H1 (cell line): Measurements from ENCODE around the gene TNFAIP1. TPM values are rescaled to one million over a fixed set of nuclear protein-coding genes. Genes with fewer than 3 reads are reported as not detected.

ENCODE experiments used
- CTCF ChIA-PET: fragments of 300-600 bp; sonication (Branson Sonifier 250); formaldehyde crosslinking; loops from one replicate; lab custom pipeline; 2021; ENCODE audit not compliant: partially characterized antibody; lab: Charles Lee
- POLR2A ChIA-PET: fragments of 300-600 bp; sonication (Branson Sonifier 250); formaldehyde crosslinking; loops from one replicate; lab custom pipeline; 2021; ENCODE audit warnings: inconsistent platforms; ENCODE audit not compliant: partially characterized antibody; lab: Charles Lee
- DNase-seq, 2 experiments: peaks; one replicate each; pipeline versions ENCODE4 v3.0.0 to v3.0.0-alpha.2; 2010 to 2022; ENCODE audit warnings: low spot score in 2 of 2, low read depth in 1 of 2, mixed read lengths in 1 of 2
- FAIRE-seq: peaks from 2 replicates; lab custom pipeline; 2011; peaks lifted over from hg19 to GRCh38; lab: Jason Lieb, UNC
- H2AFZ ChIP-seq: 2 replicates; pipeline ENCODE4 v1.8.1; 2012; ENCODE audit warnings: low read length, inconsistent platforms
- H2AK5ac ChIP-seq: 2 replicates; pipeline ENCODE4 v1.6.1; 2013; ENCODE audit warnings: low read depth, low read length
- H2BK120ac ChIP-seq: replicated peaks from 2 replicates; pipeline ENCODE3; 2013; ENCODE audit warnings: low read depth, low read length, inconsistent platforms
- H2BK12ac ChIP-seq: 2 replicates; pipeline ENCODE4 v1.6.1; 2013; ENCODE audit warnings: low read depth, low read length
- H2BK15ac ChIP-seq: 2 replicates; pipeline ENCODE4 v1.6.1; 2013; ENCODE audit warnings: low read length
- H2BK20ac ChIP-seq: 2 replicates; pipeline ENCODE4 v1.6.1; 2013; ENCODE audit warnings: low read length
- H2BK5ac ChIP-seq: 2 replicates; pipeline ENCODE4 v1.6.1; 2013; ENCODE audit warnings: low read depth, low read length
- H3K14ac ChIP-seq: 2 replicates; pipeline ENCODE4 v1.6.1; 2013; ENCODE audit warnings: inconsistent platforms; ENCODE audit not compliant: insufficient read length
- H3K18ac ChIP-seq: 2 replicates; pipeline ENCODE4 v1.6.1; 2013; ENCODE audit warnings: low read length; ENCODE audit errors: extremely low read depth
- H3K23ac ChIP-seq: 2 replicates; pipeline ENCODE4 v1.6.1; 2013; ENCODE audit warnings: inconsistent platforms; ENCODE audit not compliant: insufficient read length
- H3K23me2 ChIP-seq: 2 replicates; pipeline ENCODE4 v1.6.1; 2013; ENCODE audit warnings: low read depth, low read length
- H3K27ac ChIP-seq: 2 replicates; pipeline ENCODE4 v1.6.1; 2011; ENCODE audit warnings: low read depth, low read length, inconsistent platforms
- H3K27me3 ChIP-seq, 4 experiments: replicated peaks in 1 of 4; 1 replicate in 1 of 4; 2 replicates in 3 of 4; pipeline versions ENCODE4 v1.6.1 to v1.8.1; 2011 to 2013; ENCODE audit warnings: low read length in 3 of 4, mild to moderate bottlenecking in 3 of 4, inconsistent platforms in 2 of 4, mixed read lengths in 2 of 4, moderate library complexity in 1 of 4; ENCODE audit not compliant: control insufficient read depth in 3 of 4, insufficient read depth in 3 of 4; ENCODE audit errors: extremely low read depth in 1 of 4
- H3K36me3 ChIP-seq, 4 experiments: 2 replicates each; pipeline versions ENCODE4 v1.6.1 to v1.8.1; 2011 to 2013; ENCODE audit warnings: mild to moderate bottlenecking in 4 of 4, low read length in 3 of 4, moderate library complexity in 2 of 4, control low read depth in 1 of 4, inconsistent platforms in 1 of 4; ENCODE audit not compliant: insufficient read depth in 4 of 4, control insufficient read depth in 2 of 4
- H3K4ac ChIP-seq: replicated peaks from 2 replicates; pipeline ENCODE3; 2013; ENCODE audit warnings: low read length, low read depth, mixed read lengths, inconsistent platforms; ENCODE audit not compliant: insufficient read length
- H3K4me1 ChIP-seq, 4 experiments: replicated peaks in 1 of 4; 1 replicate in 1 of 4; 2 replicates in 3 of 4; pipeline versions ENCODE4 v1.6.1 to v1.8.1; 2011 to 2013; ENCODE audit warnings: low read length in 3 of 4, inconsistent platforms in 2 of 4, mixed read lengths in 1 of 4; ENCODE audit not compliant: insufficient read depth in 4 of 4, control insufficient read depth in 3 of 4
- H3K4me2 ChIP-seq, 2 experiments: 2 replicates each; pipeline versions ENCODE4 v1.6.1 to v1.8.1; 2011 to 2013; ENCODE audit warnings: low read depth in 2 of 2, low read length in 2 of 2, control low read depth in 1 of 2, inconsistent platforms in 1 of 2, mild to moderate bottlenecking in 1 of 2; ENCODE audit not compliant: insufficient read depth in 1 of 2
- H3K4me3 ChIP-seq, 4 experiments: fragments of 200-600, 300-600 bp in 1 of 4; sonication (generic), shearing (Covaris generic), sonication (Bioruptor Twin) in 1 of 4; 2 replicates each; pipeline versions ENCODE4 v1.5.1 to v1.8.1; 2011 to 2016; ENCODE audit warnings: low read length in 4 of 4, low read depth in 3 of 4, control low read depth in 2 of 4, inconsistent platforms in 2 of 4, mild to moderate bottlenecking in 2 of 4, mixed read lengths in 1 of 4, moderate library complexity in 1 of 4; ENCODE audit not compliant: insufficient read depth in 2 of 4; ENCODE audit errors: extremely low read depth in 1 of 4
- H3K56ac ChIP-seq: replicated peaks from 2 replicates; pipeline ENCODE3; 2013; ENCODE audit warnings: low read depth, mild to moderate bottlenecking, mixed read lengths, low read length, inconsistent platforms; ENCODE audit not compliant: insufficient read length
- H3K79me1 ChIP-seq: 2 replicates; pipeline ENCODE4 v1.6.1; 2013; ENCODE audit warnings: low read depth, low read length, control low read depth
- H3K79me2 ChIP-seq, 2 experiments: 2 replicates each; pipeline versions ENCODE4 v1.6.1 to v1.8.1; 2012 to 2013; ENCODE audit warnings: low read length in 2 of 2, mild to moderate bottlenecking in 2 of 2, inconsistent platforms in 1 of 2; ENCODE audit not compliant: insufficient read depth in 2 of 2, control insufficient read depth in 1 of 2
- H3K9ac ChIP-seq, 4 experiments: replicated peaks in 1 of 4; 1 replicate in 1 of 4; 2 replicates in 3 of 4; pipeline versions ENCODE4 v1.6.1 to v1.8.1; 2011 to 2013; ENCODE audit warnings: low read depth in 3 of 4, low read length in 3 of 4, control low read depth in 2 of 4, mild to moderate bottlenecking in 2 of 4, moderate library complexity in 2 of 4, inconsistent platforms in 1 of 4; ENCODE audit errors: extremely low read depth in 1 of 4
- H3K9me3 ChIP-seq, 2 experiments: 2 replicates each; pipeline versions ENCODE4 v1.6.1 to v1.8.1; 2012 to 2013; ENCODE audit warnings: mild to moderate bottlenecking in 2 of 2, moderate library complexity in 2 of 2, control low read depth in 1 of 2, inconsistent platforms in 1 of 2, low read depth in 1 of 2, low read length in 1 of 2, mixed read lengths in 1 of 2; ENCODE audit not compliant: insufficient read depth in 2 of 2
- H4K20me1 ChIP-seq, 2 experiments: replicated peaks in 1 of 2; 2 replicates each; pipeline versions ENCODE3 to v1.8.1; 2011 to 2013; ENCODE audit warnings: inconsistent platforms in 2 of 2, low read length in 2 of 2, mild to moderate bottlenecking in 1 of 2; ENCODE audit not compliant: insufficient read depth in 2 of 2, control insufficient read depth in 1 of 2
- H4K5ac ChIP-seq: 2 replicates; pipeline ENCODE4 v1.6.1; 2013; ENCODE audit warnings: low read length, low read depth, mixed read lengths, inconsistent platforms; ENCODE audit not compliant: insufficient read length
- H4K8ac ChIP-seq: 2 replicates; pipeline ENCODE4 v1.8.0; 2013; ENCODE audit warnings: mild to moderate bottlenecking, moderate library complexity, low read length, inconsistent platforms; ENCODE audit not compliant: insufficient read depth; ENCODE audit errors: extremely low read depth
- H4K91ac ChIP-seq: replicated peaks from 2 replicates; pipeline ENCODE3; 2013; ENCODE audit warnings: low read length, mixed read lengths, inconsistent platforms; ENCODE audit not compliant: insufficient read length
- CBX8 ChIP-seq: fragments of 300-800, 300-1000 bp; sonication (generic); IDR thresholded peaks from 2 replicates; pipeline ENCODE4 v1.7.1; 2016; ENCODE audit warnings: low read depth, low read length, borderline replicate concordance
- CTBP2 ChIP-seq: IDR thresholded peaks from 2 replicates; pipeline ENCODE4 v1.7.0; 2011; ENCODE audit warnings: borderline replicate concordance, mild to moderate bottlenecking, moderate library complexity, mixed read lengths, low read length; ENCODE audit not compliant: insufficient read depth, insufficient read length
- HDAC6 ChIP-seq: IDR thresholded peaks from one replicate; pipeline ENCODE4 v1.7.1; 2012; ENCODE audit warnings: low read depth, mild to moderate bottlenecking, inconsistent platforms, low read length, moderate library complexity
- POLR2AphosphoS5 ChIP-seq: IDR thresholded peaks from 2 replicates; pipeline ENCODE4 v1.6.1; 2011; ENCODE audit warnings: low read depth, low read length
- RNF2 ChIP-seq: fragments of 200-900, 300-1000 bp; sonication (generic); IDR thresholded peaks from 2 replicates; pipeline ENCODE4 v1.7.1; 2016; ENCODE audit warnings: borderline replicate concordance, low read depth, mild to moderate bottlenecking, antibody characterized with exemption, low read length; ENCODE audit not compliant: poor library complexity, severe bottlenecking; ENCODE audit errors: missing control alignments
- SAP30 ChIP-seq: fragments of 300-600 bp; sonication (generic); IDR thresholded peaks from 2 replicates; pipeline ENCODE4 v1.7.1; 2012; ENCODE audit warnings: low read length, moderate library complexity, mild to moderate bottlenecking, inconsistent platforms; ENCODE audit not compliant: insufficient read depth, insufficient replicate concordance
- TEAD4 ChIP-seq: IDR thresholded peaks from 2 replicates; pipeline ENCODE4 v1.6.1; 2012; ENCODE audit warnings: low read depth, low read length, inconsistent platforms, mixed read lengths
- WGBS, 2 experiments: shearing (Covaris generic) in 1 of 2; methylation state at CpG; one replicate each; pipeline versions ENCODE4 v1.1.6 to v1.1.7; 2013 to 2015; ENCODE audit warnings: low lambda C conversion rate in 2 of 2, mixed read lengths in 2 of 2, inconsistent platforms in 1 of 2, low coverage in 1 of 2, missing lambda C conversion rate in 1 of 2; ENCODE audit not compliant: insufficient replicate concordance in 2 of 2, insufficient coverage in 1 of 2, insufficient read length in 1 of 2; ENCODE audit errors: extremely low coverage in 1 of 2, missing lambda C conversion rate in 1 of 2; 5-methylcytosine and 5-hydroxymethylcytosine counted together
- polyA plus RNA-seq, 7 experiments: library from polyadenylated mRNA; depleted of rRNA in 3 of 7; stranded (reverse) in 5 of 7; unstranded in 2 of 7; fragments of >200 nt in 5 of 7; fragments of 200-250 nt in 2 of 7; gene quantifications; 1 replicate in 5 of 7; 2 replicates in 1 of 7; 4 replicates in 1 of 7; pipeline versions ENCODE4 v1.2.1 to v1.2.3, GENCODE V29; 2011 to 2013; ENCODE audit warnings: missing spikeins in 2 of 7, mixed read lengths in 2 of 7
- total RNA-seq: library from RNA; stranded (reverse); fragmentation: NEBNext Ultra II Directional; extraction: Animal tissue kit (Norgen Biotek cat#: 25700); gene quantifications from 2 replicates; pipeline ENCODE4 v1.2.1, GENCODE V29; 2021
- TF ChIP-seq, protein P1 (sequence below): IDR thresholded peaks from 2 replicates; pipeline ENCODE4 v1.6.1; 2012; ENCODE audit warnings: low read length, inconsistent platforms
- TF ChIP-seq, protein P2 (sequence below): IDR thresholded peaks from 2 replicates; pipeline ENCODE4 v1.6.1; 2012; ENCODE audit warnings: inconsistent platforms

TNFAIP1 gene
- total and polyA plus RNA-seq, 2 of the 8 experiments (the other 6 are each of a cell fraction or from before 2014, with no cell fraction given), result 16.9 to 19.5 TPM

DNA sequence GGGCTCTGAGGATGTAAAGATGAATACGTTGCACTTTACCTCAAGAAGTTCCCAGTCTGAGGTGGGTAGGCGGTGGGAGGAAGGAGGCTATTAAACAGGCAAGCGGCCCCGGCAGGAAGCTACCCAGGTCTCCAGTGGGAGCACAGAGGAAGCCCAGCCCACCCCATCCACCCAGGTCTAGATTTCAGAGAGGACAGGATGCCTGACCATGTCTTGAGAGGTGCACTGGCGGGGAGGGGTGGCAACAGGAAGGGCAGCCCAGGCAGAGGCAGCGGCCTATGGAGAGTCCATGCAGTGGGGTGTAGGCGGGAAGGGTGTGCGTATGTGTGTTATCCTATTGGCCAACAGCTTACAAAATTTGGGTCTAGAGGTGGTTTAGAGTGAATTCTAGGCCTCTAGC is 49.8 kb downstream of the TNFAIP1 start:
- Histone ChIP-seq H3K23ac (no peak overlapping the region), H3K79me1 (no peaks in the 10 kb centered on the region), H2BK12ac (no peak overlapping the region), H3K27ac (no peak overlapping the region), H3K14ac (no peak overlapping the region), H4K91ac (no peak overlapping the region), H3K4me2 (peak overlapping the region; percentile 89 to 95), H4K20me1 (peaks cover 0 to 3% of the 10 kb centered on the region in 2 experiments), H3K23me2 (peaks cover 14% of the 10 kb centered on the region), H2BK5ac (no peak overlapping the region), H3K4me1 (peaks cover 0 to 13% (median 6%) of the 10 kb centered on the region in 4 experiments; a peak in 4 of 7 replicates), H2BK15ac (no peak overlapping the region), H3K4me3 (peak overlapping the region in 3 of 4 experiments; percentile 32 to 77 (median 61); a peak in 5 of 8 replicates), H3K79me2 (no peaks in the 10 kb centered on the region), H3K18ac (no peak overlapping the region), H2BK120ac (no peak overlapping the region), H3K56ac (no peak overlapping the region), H2AK5ac (no peak overlapping the region), H3K27me3 (peaks cover 38 to 59% (median 52%) of the 10 kb centered on the region in 4 experiments), H4K5ac (no peak overlapping the region), H2AFZ (no peak overlapping the region), H3K9ac (no peak overlapping the region), H3K9me3 (no peaks in the 10 kb centered on the region), H3K36me3 (0 out of 8 replicates have a peak, but pooled peaks cover 0 to 3% (median 0%) of the 10 kb centered on the region in 4 experiments), H2BK20ac (no peak overlapping the region), H4K8ac (no peak overlapping the region), H3K4ac (no peak overlapping the region)
- ChIA-PET CTCF (interaction anchor here (0.9 to 14.7 kb wide), 9 partner anchors 10 to 154 kb away, joined by 3 to 142 read pairs (median 3); no protein-coding TSS in a partner anchor), POLR2A (interaction anchor here (2.0 to 12.7 kb wide), 2 partner anchors 17 to 28 kb away, joined by 9 to 135 read pairs; partner anchors contain the start of genes POLDIP2 and SLC46A1)
- 73% methylated on average over 8 of the region's 8 CpGs; no CpG with 5 or more reads in 1 of the 2 experiments for WGBS, 2 experiments
- DNase-seq (no peak), FAIRE-seq (no peak)
- TF ChIP-seq POLR2AphosphoS5, result no peak
- TF ChIP-seq SAP30, result no peak
- TF ChIP-seq TEAD4, result no peak
- TF ChIP-seq, protein P1, sequence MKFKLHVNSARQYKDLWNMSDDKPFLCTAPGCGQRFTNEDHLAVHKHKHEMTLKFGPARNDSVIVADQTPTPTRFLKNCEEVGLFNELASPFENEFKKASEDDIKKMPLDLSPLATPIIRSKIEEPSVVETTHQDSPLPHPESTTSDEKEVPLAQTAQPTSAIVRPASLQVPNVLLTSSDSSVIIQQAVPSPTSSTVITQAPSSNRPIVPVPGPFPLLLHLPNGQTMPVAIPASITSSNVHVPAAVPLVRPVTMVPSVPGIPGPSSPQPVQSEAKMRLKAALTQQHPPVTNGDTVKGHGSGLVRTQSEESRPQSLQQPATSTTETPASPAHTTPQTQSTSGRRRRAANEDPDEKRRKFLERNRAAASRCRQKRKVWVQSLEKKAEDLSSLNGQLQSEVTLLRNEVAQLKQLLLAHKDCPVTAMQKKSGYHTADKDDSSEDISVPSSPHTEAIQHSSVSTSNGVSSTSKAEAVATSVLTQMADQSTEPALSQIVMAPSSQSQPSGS, result no peak
- TF ChIP-seq CTBP2, result no peak
- no peak for TF ChIP-seq CBX8
- TF ChIP-seq RNF2, result no peak
- no peak for TF ChIP-seq HDAC6
- TF ChIP-seq, protein P2, sequence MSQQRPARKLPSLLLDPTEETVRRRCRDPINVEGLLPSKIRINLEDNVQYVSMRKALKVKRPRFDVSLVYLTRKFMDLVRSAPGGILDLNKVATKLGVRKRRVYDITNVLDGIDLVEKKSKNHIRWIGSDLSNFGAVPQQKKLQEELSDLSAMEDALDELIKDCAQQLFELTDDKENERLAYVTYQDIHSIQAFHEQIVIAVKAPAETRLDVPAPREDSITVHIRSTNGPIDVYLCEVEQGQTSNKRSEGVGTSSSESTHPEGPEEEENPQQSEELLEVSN, result no peak
